ENCODE data around the gene KIAA2012. TPM values are rescaled to one million over a fixed set of nuclear protein-coding genes. Genes with fewer than 3 reads are reported as not detected.

KIAA2012 gene
- total RNA-seq, 1 donor from 2014 or later: not detected

GRCh38 chr2:202122163-202122540, 49.1 kb downstream of the KIAA2012 start:
- DNase-seq (ENCODE audit: extremely low spot score, unreplicated experiment): no peak
- no peak overlapping the region for H3K27ac Mint-ChIP-seq (ENCODE audit: unreplicated experiment)
- H3K36me3 Mint-ChIP-seq (ENCODE audit: unreplicated experiment): peaks cover 3% of the 10 kb centered on the region
- peaks cover 13% of the 10 kb centered on the region for H3K9me3 Mint-ChIP-seq (ENCODE audit: unreplicated experiment)
- no peak overlapping the region for H3K4me3 Mint-ChIP-seq (ENCODE audit: unreplicated experiment)
- H3K4me1 Mint-ChIP-seq (ENCODE audit: unreplicated experiment): no peaks in the 10 kb centered on the region
- no peak for TF ChIP-seq CTCF (IDR thresholded peaks at IDR 0.05)
- H3K27me3 Mint-ChIP-seq (ENCODE audit: unreplicated experiment): no peaks in the 10 kb centered on the region

- no peak for DNase-seq (ENCODE audit: extremely low spot score, unreplicated experiment)
- no peak for TF ChIP-seq CTCF (IDR thresholded peaks at IDR 0.05)
- Mint-ChIP-seq H3K4me3 (ENCODE audit: unreplicated experiment) (no peak overlapping the region), H3K4me1 (ENCODE audit: unreplicated experiment) (no peaks in the 10 kb centered on the region), H3K9me3 (ENCODE audit: unreplicated experiment) (peaks cover 13% of the 10 kb centered on the region), H3K27ac (ENCODE audit: unreplicated experiment) (no peak overlapping the region), H3K27me3 (ENCODE audit: unreplicated experiment) (no peaks in the 10 kb centered on the region), H3K36me3 (ENCODE audit: unreplicated experiment) (peaks cover 3% of the 10 kb centered on the region)
Measured at GRCh38 chr2:202122980-202123720, 50.1 kb downstream of the KIAA2012 start.

GRCh38 chr2:202124286-202124685, 51.2 kb downstream of the KIAA2012 start:
- no peak overlapping the region for H3K27ac Mint-ChIP-seq (ENCODE audit: unreplicated experiment)
- no peak for DNase-seq (ENCODE audit: extremely low spot score, unreplicated experiment)
- H3K27me3 Mint-ChIP-seq (ENCODE audit: unreplicated experiment): no peaks in the 10 kb centered on the region
- H3K4me1 Mint-ChIP-seq (ENCODE audit: unreplicated experiment): no peaks in the 10 kb centered on the region
- H3K4me3 Mint-ChIP-seq (ENCODE audit: unreplicated experiment): no peak overlapping the region
- no peak for TF ChIP-seq CTCF (IDR thresholded peaks at IDR 0.05)
- H3K9me3 Mint-ChIP-seq (ENCODE audit: unreplicated experiment): peaks cover 13% of the 10 kb centered on the region
- peaks cover 3% of the 10 kb centered on the region for H3K36me3 Mint-ChIP-seq (ENCODE audit: unreplicated experiment)

GRCh38 chr2:202127687-202128331, 54.8 kb downstream of the KIAA2012 start:
- Mint-ChIP-seq H3K27ac (ENCODE audit: unreplicated experiment) (no peak overlapping the region), H3K9me3 (ENCODE audit: unreplicated experiment) (no peaks in the 10 kb centered on the region), H3K36me3 (ENCODE audit: unreplicated experiment) (no peaks in the 10 kb centered on the region), H3K4me1 (ENCODE audit: unreplicated experiment) (no peaks in the 10 kb centered on the region), H3K27me3 (ENCODE audit: unreplicated experiment) (no peaks in the 10 kb centered on the region), H3K4me3 (ENCODE audit: unreplicated experiment) (no peak overlapping the region)
- no peak for DNase-seq (ENCODE audit: extremely low spot score, unreplicated experiment)
- TF ChIP-seq CTCF (IDR thresholded peaks at IDR 0.05): no peak

- H3K36me3 Mint-ChIP-seq (ENCODE audit: unreplicated experiment): no peaks in the 10 kb centered on the region
- no peaks in the 10 kb centered on the region for H3K9me3 Mint-ChIP-seq (ENCODE audit: unreplicated experiment)
- H3K4me1 Mint-ChIP-seq (ENCODE audit: unreplicated experiment): peaks cover 15% of the 10 kb centered on the region
- DNase-seq (ENCODE audit: extremely low spot score, unreplicated experiment): no peak
- no peaks in the 10 kb centered on the region for H3K27me3 Mint-ChIP-seq (ENCODE audit: unreplicated experiment)
- no peak overlapping the region for H3K4me3 Mint-ChIP-seq (ENCODE audit: unreplicated experiment)
- TF ChIP-seq CTCF (IDR thresholded peaks at IDR 0.05): no peak
- no peak overlapping the region for H3K27ac Mint-ChIP-seq (ENCODE audit: unreplicated experiment)
Measured at GRCh38 chr2:202129841-202130240, 56.8 kb downstream of the KIAA2012 start.
